Activated CD4-positive, alpha-beta T cell treated with anti-CD3 and anti-CD28 coated beads, Interleukin-2, amount 50 U/mL, for 1 hour (primary cell): Measurements from ENCODE around the gene RIT1.

Experiments used
- DNase-seq: peaks from one replicate; pipeline ENCODE4 v3.0.0-alpha.2; 2020

Gene RIT1

DNA sequence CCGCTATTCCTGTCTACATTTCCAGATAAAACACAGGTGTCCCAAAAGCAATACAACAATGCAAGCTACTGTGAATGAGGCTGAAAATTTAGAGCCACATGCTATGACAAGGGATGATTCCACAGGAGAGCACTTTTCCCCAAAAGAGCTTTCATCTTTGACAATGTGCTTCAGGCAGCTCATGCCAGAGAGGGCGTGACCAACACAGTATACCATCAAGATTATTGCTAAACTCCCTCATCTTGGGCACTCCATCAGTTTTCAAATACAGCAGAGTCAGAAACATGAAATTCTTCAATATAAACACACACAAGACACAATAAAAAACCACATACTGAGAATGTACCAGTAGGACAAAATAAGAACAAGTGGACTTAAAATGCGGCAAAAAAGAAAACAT is 60.8 kb downstream of the RIT1 start:
- no peak for DNase-seq

DNA sequence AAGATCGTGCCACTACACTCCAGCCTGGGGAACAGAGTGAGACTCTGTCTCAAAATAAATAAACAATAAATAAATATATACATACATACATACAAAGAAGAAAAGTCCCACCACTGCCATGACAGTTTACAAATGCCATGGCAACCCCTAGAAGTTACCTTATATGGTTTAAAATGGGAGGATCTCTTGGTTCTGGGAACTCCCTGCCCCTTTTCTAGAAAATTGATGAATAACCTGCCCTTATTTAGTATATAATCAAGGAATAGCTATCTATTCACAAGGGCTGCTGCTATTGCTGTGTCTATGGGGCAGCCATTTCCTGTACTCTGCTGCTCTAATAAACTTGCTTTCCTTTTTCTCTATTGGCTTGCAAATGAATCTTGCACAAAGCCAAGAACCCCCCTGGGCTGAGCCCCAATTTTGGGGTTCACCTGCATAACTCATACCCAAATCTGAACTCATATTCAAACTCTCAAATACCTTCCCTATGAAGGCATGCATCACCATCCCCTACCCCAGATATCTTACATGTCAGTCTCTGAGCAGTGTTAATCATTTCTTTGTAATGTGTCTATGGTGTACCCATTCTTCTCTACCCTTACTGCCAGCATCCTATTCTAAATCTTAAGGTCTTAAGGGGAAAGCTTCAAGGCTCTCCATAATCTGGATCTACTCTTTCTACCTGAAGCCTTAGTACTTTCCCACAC is 63.2 kb downstream of the RIT1 start:
- no peak for DNase-seq
